ENCODE measurements around the gene GRAMD1B. TPM values are rescaled to one million over a fixed set of nuclear protein-coding genes. Genes with fewer than 3 reads are reported as not detected.

GRAMD1B gene
- total RNA-seq, 3 donors from 2014 or later (not counting 1 experiment from before 2014, with no cell fraction given): 5.9 to 10.3 (median 8.8) TPM

GRCh38 chr11:123434911-123435310, 4.8 kb downstream of the GRAMD1B start:
- intact Hi-C loops (cut with micrococcal nuclease): no loop called here
- Mint-ChIP-seq H3K27ac (no peak overlapping the region), H3K9me3 (no peaks in the 10 kb centered on the region), H3K36me3 (no peaks in the 10 kb centered on the region), H3K27me3 (ENCODE audit: low read depth in 2 of 2) (peaks cover 0 to 3% of the 10 kb centered on the region in 2 donors), H3K4me3 (no peak overlapping the region), H3K4me1 (peaks cover 30 to 48% of the 10 kb centered on the region in 2 donors)
- Histone ChIP-seq H3K36me3 (ENCODE audit: control insufficient read depth, insufficient read depth, low read length) (no peaks in the 10 kb centered on the region), H3K4me1 (ENCODE audit: control insufficient read depth, insufficient read depth, low read length) (peaks cover 38% of the 10 kb centered on the region), H3K9me3 (ENCODE audit: control insufficient read depth, insufficient read depth, low read length) (no peaks in the 10 kb centered on the region), H3K27me3 (ENCODE audit: control insufficient read depth, insufficient read depth, low read length) (no peaks in the 10 kb centered on the region), H3K27ac (ENCODE audit: low read length) (no peak overlapping the region), H3K4me3 (ENCODE audit: low read length) (no peak overlapping the region)
- no peak for ATAC-seq
- DNase-seq: no peak
- no peak for TF ChIP-seq CTCF (IDR thresholded peaks at IDR 0.05)
- WGBS (ENCODE audit: insufficient coverage): 66% methylated on average over 2 of the region's 3 CpGs

GRCh38 chr11:123437236-123437979, 7.3 kb downstream of the GRAMD1B start:
- 58% methylated on average over 5 of the region's 9 CpGs for WGBS (ENCODE audit: insufficient coverage)
- Histone ChIP-seq H3K27me3 (ENCODE audit: control insufficient read depth, insufficient read depth, low read length) (no peaks in the 10 kb centered on the region), H3K27ac (ENCODE audit: low read length) (peak overlapping the region; percentile 0), H3K4me3 (ENCODE audit: low read length) (no peak overlapping the region), H3K4me1 (ENCODE audit: control insufficient read depth, insufficient read depth, low read length) (peaks cover 29% of the 10 kb centered on the region), H3K9me3 (ENCODE audit: control insufficient read depth, insufficient read depth, low read length) (no peaks in the 10 kb centered on the region), H3K36me3 (ENCODE audit: control insufficient read depth, insufficient read depth, low read length) (no peaks in the 10 kb centered on the region)
- Mint-ChIP-seq H3K4me1 (peaks cover 25 to 30% of the 10 kb centered on the region in 2 donors), H3K9me3 (no peaks in the 10 kb centered on the region), H3K36me3 (no peaks in the 10 kb centered on the region), H3K27me3 (ENCODE audit: low read depth in 2 of 2) (peaks cover 0 to 3% of the 10 kb centered on the region in 2 donors), H3K27ac (peak overlapping the region in 1 of 2 donors; percentile 78), H3K4me3 (no peak overlapping the region)
- intact Hi-C loops (cut with micrococcal nuclease): no loop called here
- no peak for DNase-seq
- peak in 1 of 3 donors; percentile 34 for ATAC-seq
- no peak for TF ChIP-seq CTCF (IDR thresholded peaks at IDR 0.05)

GRCh38 chr11:123438131-123438627, 8.1 kb downstream of the GRAMD1B start:
- Histone ChIP-seq H3K4me1 (ENCODE audit: control insufficient read depth, insufficient read depth, low read length) (peaks cover 31% of the 10 kb centered on the region), H3K27ac (ENCODE audit: low read length) (peak overlapping the region; percentile 31), H3K4me3 (ENCODE audit: low read length) (no peak overlapping the region), H3K36me3 (ENCODE audit: control insufficient read depth, insufficient read depth, low read length) (no peaks in the 10 kb centered on the region), H3K27me3 (ENCODE audit: control insufficient read depth, insufficient read depth, low read length) (no peaks in the 10 kb centered on the region), H3K9me3 (ENCODE audit: control insufficient read depth, insufficient read depth, low read length) (no peaks in the 10 kb centered on the region)
- no peaks in the 10 kb centered on the region for H3K9me3 Mint-ChIP-seq
- DNase-seq: no peak
- H3K36me3 Mint-ChIP-seq: no peaks in the 10 kb centered on the region
- H3K4me1 Mint-ChIP-seq: peaks cover 25 to 29% of the 10 kb centered on the region in 2 donors
- no peak for TF ChIP-seq CTCF (IDR thresholded peaks at IDR 0.05)
- WGBS (ENCODE audit: insufficient coverage): 39% methylated on average over 7 of the region's 7 CpGs
- intact Hi-C loops (cut with micrococcal nuclease): no loop called here
- ATAC-seq: no peak
- H3K27ac Mint-ChIP-seq: peak overlapping the region in 1 of 2 donors; percentile 78
- no peak overlapping the region for H3K4me3 Mint-ChIP-seq
- H3K27me3 Mint-ChIP-seq (ENCODE audit: low read depth in 2 of 2): peaks cover 0 to 3% of the 10 kb centered on the region in 2 donors
